Measurements from ENCODE around the gene NADSYN1.
"Not testable (repeated sequence)": the region's sequence is repeated elsewhere in the genome, so short reads cannot be mapped to it uniquely, and the experiment has no call there.

Gene NADSYN1

GRCh38 chr11:71535825-71536224, 82.8 kb downstream of the NADSYN1 start:
- DNase-seq = no peak
- no peak for TF ChIP-seq CTCF (IDR thresholded peaks at IDR 0.05; ENCODE audit: low read depth, low read length)
- Histone ChIP-seq H3K4me1 (no peaks in the 10 kb centered on the region), H3K36me3 (no peaks in the 10 kb centered on the region), H3K27me3 (no peaks in the 10 kb centered on the region), H3K9me3 (no peaks in the 10 kb centered on the region), H3K4me3 (ENCODE audit: low read depth, low read length) (no peak overlapping the region)

- no peak for TF ChIP-seq CTCF (IDR thresholded peaks at IDR 0.05; ENCODE audit: low read depth, low read length)
- no peak for DNase-seq
- H3K9me3 ChIP-seq = no peaks in the 10 kb centered on the region
- no peak overlapping the region for H3K4me3 ChIP-seq (ENCODE audit: low read depth, low read length)
- H3K27me3 ChIP-seq = no peaks in the 10 kb centered on the region
- no peaks in the 10 kb centered on the region for H3K4me1 ChIP-seq
- H3K36me3 ChIP-seq = no peaks in the 10 kb centered on the region
Measured at GRCh38 chr11:71537537-71537936, 84.5 kb downstream of the NADSYN1 start.

GRCh38 chr11:71537977-71538665, 85.1 kb downstream of the NADSYN1 start, which contains the start of gene KRTAP5-8:
Gene KRTAP5-8 (plus strand): TSS chr11:71538025. CDS start chr11:71538056, 31 bp downstream.
- DNase-seq; H3K9me3 ChIP-seq; H3K27me3 ChIP-seq; H3K36me3 ChIP-seq; H3K4me1 ChIP-seq; H3K4me3 ChIP-seq (ENCODE audit: low read depth, low read length): not testable (repeated sequence)

- no peak for TF ChIP-seq CTCF (IDR thresholded peaks at IDR 0.05; ENCODE audit: low read depth, low read length)
- Histone ChIP-seq H3K4me3 (ENCODE audit: low read depth, low read length) (no peak overlapping the region), H3K27me3 (no peaks in the 10 kb centered on the region), H3K36me3 (no peaks in the 10 kb centered on the region), H3K9me3 (no peaks in the 10 kb centered on the region), H3K4me1 (no peaks in the 10 kb centered on the region)
- DNase-seq = no peak
Measured at GRCh38 chr11:71538666-71538990, 85.6 kb downstream of the NADSYN1 start.

GRCh38 chr11:71539017-71539416, 86.0 kb downstream of the NADSYN1 start:
- DNase-seq = no peak
- Histone ChIP-seq H3K4me1 (no peaks in the 10 kb centered on the region), H3K36me3 (no peaks in the 10 kb centered on the region), H3K4me3 (ENCODE audit: low read depth, low read length) (no peak overlapping the region), H3K27me3 (no peaks in the 10 kb centered on the region), H3K9me3 (no peaks in the 10 kb centered on the region)
- no peak for TF ChIP-seq CTCF (IDR thresholded peaks at IDR 0.05; ENCODE audit: low read depth, low read length)

GRCh38 chr11:71539971-71540370, 87.0 kb downstream of the NADSYN1 start:
- not testable (repeated sequence) for H3K9me3 ChIP-seq; H3K4me3 ChIP-seq (ENCODE audit: low read depth, low read length); DNase-seq; H3K36me3 ChIP-seq; H3K4me1 ChIP-seq; H3K27me3 ChIP-seq

GRCh38 chr11:71540521-71541304, 87.7 kb downstream of the NADSYN1 start:
- H3K4me1 ChIP-seq; DNase-seq; H3K4me3 ChIP-seq (ENCODE audit: low read depth, low read length); H3K27me3 ChIP-seq; H3K36me3 ChIP-seq; H3K9me3 ChIP-seq: not testable (repeated sequence)

Measured in BE2C (cell line).